ENCODE results near the gene DOC2B. TPM values are rescaled to one million over a fixed set of nuclear protein-coding genes. Genes with fewer than 3 reads are reported as not detected.
"Not testable (repeated sequence)": the region's sequence is repeated elsewhere in the genome, so short reads cannot be mapped to it uniquely, and the experiment has no call there.

DOC2B gene
- total RNA-seq, 1 experiment from 2014 or later, result not detected

GRCh38 chr17:171871-172270, 9.6 kb downstream of the DOC2B start:
- no peaks in the 10 kb centered on the region for H3K27me3 ChIP-seq (replicated peaks; ENCODE audit: control insufficient read depth, insufficient read depth, low read length)
- peaks cover 2% of the 10 kb centered on the region for H3K27me3 Mint-ChIP-seq (ENCODE audit: insufficient read depth, unreplicated experiment)
- H3K27ac Mint-ChIP-seq (ENCODE audit: unreplicated experiment), result no peak overlapping the region
- H3K36me3 ChIP-seq (ENCODE audit: control insufficient read depth, insufficient read depth, low read length), result no peaks in the 10 kb centered on the region
- no peak for DNase-seq
- no peaks in the 10 kb centered on the region for H3K36me3 Mint-ChIP-seq (ENCODE audit: insufficient read depth, unreplicated experiment)
- H3K4me1 Mint-ChIP-seq (ENCODE audit: low read depth, unreplicated experiment), result no peaks in the 10 kb centered on the region
- intact Hi-C loops (cut with micrococcal nuclease; ENCODE audit: unreplicated experiment), result no loop called here
- H3K9me3 ChIP-seq, result no peaks in the 10 kb centered on the region
- no peaks in the 10 kb centered on the region for H3K4me1 ChIP-seq
- H3K4me3 ChIP-seq (ENCODE audit: low read depth, low read length), result no peak overlapping the region
- POLR2A ChIA-PET, result no interaction called here
- no peak overlapping the region for H3K4me3 Mint-ChIP-seq (ENCODE audit: unreplicated experiment)
- BruUV-seq (replicated peaks), result no TSS peak
- no peaks in the 10 kb centered on the region for H3K9me3 Mint-ChIP-seq (ENCODE audit: unreplicated experiment)
- TF ChIP-seq CTCF (IDR thresholded peaks at IDR 0.05; ENCODE audit: insufficient read depth in 1 of 2, low read depth in 1 of 2, low read length in 1 of 2, severe bottlenecking in 1 of 2, unreplicated experiment in 1 of 2), result no peak
- CTCF ChIA-PET, result no interaction called here

- Mint-ChIP-seq H3K36me3 (ENCODE audit: insufficient read depth, unreplicated experiment) (no peaks in the 10 kb centered on the region), H3K9me3 (ENCODE audit: unreplicated experiment) (no peaks in the 10 kb centered on the region), H3K27ac (ENCODE audit: unreplicated experiment) (no peak overlapping the region), H3K4me1 (ENCODE audit: low read depth, unreplicated experiment) (no peaks in the 10 kb centered on the region), H3K27me3 (ENCODE audit: insufficient read depth, unreplicated experiment) (peaks cover 2% of the 10 kb centered on the region), H3K4me3 (ENCODE audit: unreplicated experiment) (no peak overlapping the region)
- Histone ChIP-seq H3K9me3 (no peaks in the 10 kb centered on the region), H3K4me3 (ENCODE audit: low read depth, low read length) (no peak overlapping the region), H3K4me1 (no peaks in the 10 kb centered on the region), H3K36me3 (ENCODE audit: control insufficient read depth, insufficient read depth, low read length) (no peaks in the 10 kb centered on the region), H3K27me3 (replicated peaks; ENCODE audit: control insufficient read depth, insufficient read depth, low read length) (no peaks in the 10 kb centered on the region)
- intact Hi-C loops (cut with micrococcal nuclease; ENCODE audit: unreplicated experiment), result no loop called here
- no peak for TF ChIP-seq CTCF (IDR thresholded peaks at IDR 0.05; ENCODE audit: insufficient read depth in 1 of 2, low read depth in 1 of 2, low read length in 1 of 2, severe bottlenecking in 1 of 2, unreplicated experiment in 1 of 2)
- no TSS peak for BruUV-seq (replicated peaks)
- CTCF ChIA-PET, result no interaction called here
- DNase-seq, result no peak
- POLR2A ChIA-PET, result no interaction called here
These were observed 11.2 kb downstream of the DOC2B start for GRCh38 chr17:170130-170670.

- H3K4me1 Mint-ChIP-seq (ENCODE audit: low read depth, unreplicated experiment); H3K4me3 Mint-ChIP-seq (ENCODE audit: unreplicated experiment); H3K27me3 Mint-ChIP-seq (ENCODE audit: insufficient read depth, unreplicated experiment); BruUV-seq (replicated peaks); H3K4me3 ChIP-seq (ENCODE audit: low read depth, low read length); H3K36me3 ChIP-seq (ENCODE audit: control insufficient read depth, insufficient read depth, low read length); H3K27ac Mint-ChIP-seq (ENCODE audit: unreplicated experiment); DNase-seq; POLR2A ChIA-PET; H3K4me1 ChIP-seq; H3K27me3 ChIP-seq (replicated peaks; ENCODE audit: control insufficient read depth, insufficient read depth, low read length); intact Hi-C loops (cut with micrococcal nuclease; ENCODE audit: unreplicated experiment); CTCF ChIA-PET; H3K9me3 ChIP-seq; H3K36me3 Mint-ChIP-seq (ENCODE audit: insufficient read depth, unreplicated experiment); H3K9me3 Mint-ChIP-seq (ENCODE audit: unreplicated experiment): not testable (repeated sequence)
These were observed 12.8 kb downstream of the DOC2B start for GRCh38 chr17:168614-169013.

- BruUV-seq (replicated peaks), result no TSS peak
- no peak for TF ChIP-seq CTCF (IDR thresholded peaks at IDR 0.05; ENCODE audit: insufficient read depth in 1 of 2, low read depth in 1 of 2, low read length in 1 of 2, severe bottlenecking in 1 of 2, unreplicated experiment in 1 of 2)
- H3K36me3 ChIP-seq (ENCODE audit: control insufficient read depth, insufficient read depth, low read length), result no peaks in the 10 kb centered on the region
- H3K4me1 Mint-ChIP-seq (ENCODE audit: low read depth, unreplicated experiment), result no peaks in the 10 kb centered on the region
- no peaks in the 10 kb centered on the region for H3K27me3 ChIP-seq (replicated peaks; ENCODE audit: control insufficient read depth, insufficient read depth, low read length)
- no peak overlapping the region for H3K4me3 Mint-ChIP-seq (ENCODE audit: unreplicated experiment)
- no peaks in the 10 kb centered on the region for H3K4me1 ChIP-seq
- ChIA-PET CTCF (no interaction called here), POLR2A (interaction anchor here (0.6 kb wide), 1 partner anchor 15 kb away, joined by 3 read pairs; no protein-coding TSS in a partner anchor)
- intact Hi-C loops (cut with micrococcal nuclease; ENCODE audit: unreplicated experiment), result no loop called here
- DNase-seq, result no peak
- H3K27me3 Mint-ChIP-seq (ENCODE audit: insufficient read depth, unreplicated experiment), result peaks cover 8% of the 10 kb centered on the region
- no peaks in the 10 kb centered on the region for H3K36me3 Mint-ChIP-seq (ENCODE audit: insufficient read depth, unreplicated experiment)
- H3K4me3 ChIP-seq (ENCODE audit: low read depth, low read length), result no peak overlapping the region
- no peaks in the 10 kb centered on the region for H3K9me3 Mint-ChIP-seq (ENCODE audit: unreplicated experiment)
- no peak overlapping the region for H3K27ac Mint-ChIP-seq (ENCODE audit: unreplicated experiment)
- H3K9me3 ChIP-seq, result no peaks in the 10 kb centered on the region
These were observed 15.5 kb downstream of the DOC2B start for GRCh38 chr17:165939-166338.

Measured in Caco-2 (cell line).